ENCODE data around the gene ECE1.
A peak's percentile ranks its signal among the peaks of the same experiment; 100 is the strongest.

ECE1 gene

GRCh38 chr1:21307663-21308305 is 17.5 kb upstream of the ECE1 start:
- no peak for DNase-seq

- DNase-seq: no peak
Measured at GRCh38 chr1:21307210-21307609, 16.9 kb upstream of the ECE1 start.

GRCh38 chr1:21305900-21306189 is 15.6 kb upstream of the ECE1 start:
- DNase-seq: no peak

GRCh38 chr1:21305155-21305899 is 15.1 kb upstream of the ECE1 start:
- no peak for DNase-seq

- DNase-seq: no peak
Measured at GRCh38 chr1:21304488-21304887, 14.2 kb upstream of the ECE1 start.

DNA sequence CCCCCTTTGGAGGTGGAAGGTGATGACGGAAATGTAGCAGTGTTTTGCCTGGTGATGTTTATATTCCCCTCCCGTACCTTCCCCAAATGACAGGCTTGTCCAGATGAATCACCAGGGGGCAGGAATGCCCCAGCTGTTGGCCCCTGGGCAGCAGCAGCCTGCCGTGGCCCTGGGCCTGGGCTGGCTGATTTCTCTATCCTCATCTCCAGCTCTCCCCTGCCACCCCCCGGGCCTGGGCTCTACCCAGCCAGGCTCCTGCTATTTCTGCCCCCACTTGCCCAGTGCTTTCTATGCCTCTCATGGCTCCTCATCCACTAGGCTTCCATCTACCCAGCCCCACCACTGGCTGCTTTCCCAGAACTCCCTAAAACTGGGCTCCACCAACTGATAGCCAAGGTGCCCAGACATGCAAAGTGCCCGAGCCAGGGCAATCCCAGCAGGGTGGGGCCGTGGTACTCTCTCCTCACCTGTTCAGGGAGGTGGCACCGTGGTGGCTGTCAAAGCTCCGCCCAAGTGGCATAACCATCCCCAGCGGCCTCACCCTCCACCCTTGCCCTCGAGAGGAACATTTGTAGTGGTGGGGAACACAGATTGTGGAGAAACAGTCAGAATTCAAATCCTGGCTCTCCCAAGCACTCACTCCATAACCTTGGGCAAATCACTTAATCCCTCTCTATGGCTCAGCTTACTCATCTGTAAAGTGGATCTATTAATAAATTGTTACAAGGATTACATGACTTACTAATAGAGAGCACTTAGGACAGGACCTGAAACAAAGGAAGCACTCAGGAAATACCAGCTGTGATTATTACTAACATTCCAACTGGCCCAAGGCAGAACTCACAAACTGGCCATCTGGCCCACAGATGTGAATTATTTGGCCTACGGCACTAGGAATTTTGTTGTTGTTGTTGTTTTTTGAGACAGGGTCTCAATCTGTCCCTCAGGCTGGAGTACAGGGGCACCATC is 12.8 kb upstream of the ECE1 start:
- DNase-seq: no peak

DNA sequence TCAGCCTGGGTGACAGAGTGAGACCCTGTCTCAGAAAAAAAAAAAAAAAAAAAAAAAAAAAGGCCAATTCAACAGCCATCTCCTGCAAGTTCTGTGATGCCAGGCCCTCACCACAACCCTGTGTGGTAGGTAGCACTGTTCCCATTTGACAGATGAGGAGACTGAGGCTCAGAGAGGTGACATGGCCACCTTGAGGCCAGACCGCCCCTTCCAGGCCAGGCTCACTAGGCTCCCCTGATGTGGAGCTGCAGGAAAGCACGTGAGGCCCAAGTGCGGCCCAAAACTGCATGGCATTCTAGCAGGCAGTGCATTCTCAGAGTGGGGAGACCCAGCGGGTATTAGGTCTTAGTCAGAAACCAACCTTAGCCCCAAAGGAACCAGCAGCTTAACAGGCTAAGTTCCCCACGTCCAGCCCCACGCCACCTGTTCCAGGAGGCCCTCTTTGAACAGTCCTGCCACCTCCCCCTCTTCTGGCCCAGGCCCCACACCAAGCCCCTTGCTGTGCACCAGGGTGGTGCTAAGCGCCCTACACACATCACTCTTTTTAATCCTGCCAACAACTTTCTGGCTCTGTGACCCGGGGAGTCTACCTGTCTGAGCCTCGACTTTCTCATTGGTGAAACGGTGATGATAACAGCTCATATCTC is 11.7 kb upstream of the ECE1 start:
- DNase-seq: no peak

- DNase-seq: no peak
Measured at GRCh38 chr1:21300774-21301173, 10.5 kb upstream of the ECE1 start.

- DNase-seq: no peak
Measured at GRCh38 chr1:21299780-21300395, 9.6 kb upstream of the ECE1 start.

DNA sequence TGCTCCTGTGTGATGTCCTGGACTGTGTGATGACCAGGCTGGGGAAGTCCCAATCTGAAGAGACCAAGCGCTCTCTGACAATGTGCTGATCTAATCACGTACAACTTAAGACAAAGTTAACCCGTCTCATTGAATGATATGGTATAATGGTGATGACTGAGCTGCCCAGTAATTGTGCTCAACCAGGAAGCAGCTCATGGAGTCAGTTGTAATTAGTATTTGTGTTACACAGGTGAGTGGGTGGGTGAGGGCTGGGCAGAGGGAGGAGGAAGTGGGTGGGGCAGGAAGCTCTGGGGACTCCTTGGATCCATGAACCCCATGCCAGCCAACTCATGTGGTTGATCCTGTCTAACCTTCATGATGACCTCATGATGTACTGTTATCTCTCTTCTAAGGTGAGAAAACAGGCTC is 8.7 kb upstream of the ECE1 start:
- DNase-seq: no peak

GRCh38 chr1:21297975-21298374 is 7.7 kb upstream of the ECE1 start:
- DNase-seq: no peak

- DNase-seq: no peak
Measured at GRCh38 chr1:21296509-21297354, 6.5 kb upstream of the ECE1 start.

DNA sequence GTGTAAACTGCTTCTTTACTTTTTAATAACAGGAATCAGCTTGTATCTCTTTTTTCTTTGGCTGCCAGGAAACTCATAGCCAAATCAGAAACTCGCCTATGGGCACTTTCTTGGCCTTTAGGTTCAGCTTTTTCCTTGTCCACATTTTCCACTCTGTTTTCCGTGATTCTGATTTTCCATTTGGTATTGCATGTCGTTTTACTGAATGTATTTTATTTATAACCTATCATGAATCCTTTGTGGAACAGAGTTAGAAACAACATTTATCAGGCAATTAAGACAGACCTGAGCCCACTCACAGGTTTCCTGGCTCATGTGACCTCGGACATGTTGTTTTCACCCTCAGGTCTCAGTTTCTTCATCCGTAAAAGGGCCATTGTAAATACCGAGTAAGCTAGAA is 5.3 kb upstream of the ECE1 start:
- no peak for DNase-seq

- DNase-seq: peak; percentile 86
Measured at GRCh38 chr1:21295002-21295401, 4.7 kb upstream of the ECE1 start.

DNA sequence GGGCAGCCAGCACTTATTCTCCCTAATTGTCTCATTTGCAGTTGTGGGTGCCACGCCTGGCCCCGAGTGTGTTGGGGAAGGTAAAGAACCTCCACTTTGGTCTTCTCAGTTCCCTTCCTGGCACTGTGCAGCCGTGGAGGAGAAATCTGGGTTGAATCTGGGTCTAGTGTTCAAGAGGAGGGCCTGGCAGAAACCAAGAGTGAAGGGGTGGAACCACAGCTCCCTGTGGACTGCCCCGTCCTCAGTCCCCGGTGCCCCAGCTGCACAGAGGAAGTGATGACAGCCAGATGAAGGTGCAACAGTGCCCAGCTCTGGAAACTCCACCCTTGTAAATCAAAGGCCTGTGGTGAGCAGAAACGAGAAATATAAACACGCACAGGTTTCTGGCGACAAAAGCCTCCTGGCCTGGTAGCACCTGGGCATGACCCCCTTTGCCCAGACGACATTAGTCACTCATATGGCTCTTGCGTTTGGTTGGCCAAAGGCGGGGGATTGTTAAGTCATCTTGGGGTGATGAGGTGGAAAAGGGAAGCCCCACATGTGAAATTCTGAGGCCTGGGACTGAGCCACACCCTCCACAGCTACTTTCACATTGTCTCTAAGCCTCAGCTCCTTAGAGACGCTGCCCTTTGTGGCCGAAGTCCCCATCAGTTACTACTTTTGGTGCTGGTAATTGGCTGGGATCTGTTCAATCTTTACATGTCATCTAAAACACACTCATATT is 4.2 kb upstream of the ECE1 start:
- peak; percentile 94 for DNase-seq

- peak; percentile 82 for DNase-seq
Measured at GRCh38 chr1:21293537-21294265, 3.4 kb upstream of the ECE1 start.

GRCh38 chr1:21292984-21293536 is 2.8 kb upstream of the ECE1 start:
- DNase-seq: peak; percentile 73

- DNase-seq: no peak
Measured at GRCh38 chr1:21292503-21292983, 2.3 kb upstream of the ECE1 start.

- no peak for DNase-seq
Measured at GRCh38 chr1:21291964-21292363, 1.7 kb upstream of the ECE1 start.

- no peak for DNase-seq
Measured at GRCh38 chr1:21291184-21291583, 921 bp upstream of the ECE1 start.

All from activated CD4-positive, alpha-beta T cell treated with anti-CD3 and anti-CD28 coated beads, Interleukin-2, amount 50 U/mL, for 16 hours (primary cell).